A673 (cell line): ENCODE measurements around the gene EFCAB5. TPM values are rescaled to one million over a fixed set of nuclear protein-coding genes. Genes with fewer than 3 reads are reported as not detected.
"Not testable (repeated sequence)": the region's sequence is repeated elsewhere in the genome, so short reads cannot be mapped to it uniquely, and the experiment has no call there.

Experiments used
- BruUV-seq: library from RNA; stranded (reverse); fragments of 400-500 nt; replicated peaks from 2 replicates; lab custom pipeline; 2021; lab: Mats Ljungman, UMichigan
- CTCF ChIA-PET: fragments of 300-600 bp; sonication (Branson Sonifier 250); formaldehyde crosslinking; loops from one replicate; lab custom pipeline; 2022; ENCODE audit warnings: antibody characterized with exemption; lab: Charles Lee
- POLR2A ChIA-PET: fragments of 300-600 bp; sonication (Branson Sonifier 250); formaldehyde crosslinking; loops from one replicate; lab custom pipeline; 2022; ENCODE audit warnings: antibody characterized with exemption; ENCODE audit not compliant: low non-redundant PET; lab: Charles Lee
- DNase-seq: peaks from one replicate; pipeline ENCODE4 v3.0.0-alpha.2; 2015; ENCODE audit warnings: low spot score
- H3K27ac ChIP-seq: fragments of 200-600 bp; sonication (generic); 2 replicates; pipeline ENCODE4 v1.5.1; 2016; ENCODE audit warnings: mixed run types, low read depth, mild to moderate bottlenecking, mixed read lengths, antibody characterized with exemption, low read length; ENCODE audit not compliant: poor library complexity, severe bottlenecking
- H3K27me3 ChIP-seq: fragments of 200-600 bp; sonication (generic); replicated peaks from 2 replicates; pipeline ENCODE4 v1.6.1; 2017; ENCODE audit warnings: mixed run types, low read depth, mild to moderate bottlenecking, mixed read lengths, antibody characterized with exemption, low read length; ENCODE audit not compliant: insufficient read depth, poor library complexity
- H3K36me3 ChIP-seq: fragments of 200-600 bp; sonication (generic); 2 replicates; pipeline ENCODE4 v1.6.1; 2016; ENCODE audit warnings: mixed run types, mild to moderate bottlenecking, mixed read lengths, antibody characterized with exemption, low read length; ENCODE audit not compliant: insufficient read depth, poor library complexity, severe bottlenecking
- H3K4me1 ChIP-seq: fragments of 200-600 bp; sonication (generic); 2 replicates; pipeline ENCODE4 v1.6.1; 2017; ENCODE audit warnings: mixed run types, mild to moderate bottlenecking, mixed read lengths, antibody characterized with exemption, low read length; ENCODE audit not compliant: insufficient read depth, poor library complexity, severe bottlenecking
- H3K4me3 ChIP-seq: fragments of 200-600 bp; sonication (generic); 2 replicates; pipeline ENCODE4 v1.5.1; 2016; ENCODE audit warnings: low read depth, mixed run types, mild to moderate bottlenecking, mixed read lengths, low read length; ENCODE audit not compliant: poor library complexity, severe bottlenecking
- H3K9me3 ChIP-seq: fragments of 200-600 bp; sonication (generic); 2 replicates; pipeline ENCODE4 v1.6.1; 2016; ENCODE audit warnings: mixed run types, low read depth, mild to moderate bottlenecking, mixed read lengths, antibody characterized with exemption, low read length; ENCODE audit not compliant: poor library complexity, severe bottlenecking
- EZH2 ChIP-seq: fragments of 200-600 bp; sonication (generic); IDR thresholded peaks from 2 replicates; pipeline ENCODE4 v1.6.1; 2017; ENCODE audit warnings: borderline replicate concordance, low read depth, mild to moderate bottlenecking, mixed read lengths, antibody characterized with exemption, low read length; ENCODE audit not compliant: poor library complexity, severe bottlenecking
- intact Hi-C: fragments of 100-400 bp; cut with micrococcal nuclease; formaldehyde crosslinking; loops from one replicate; pipeline ENCODE4 v1.10.0; 2022; ENCODE audit not compliant: unreplicated experiment
- total RNA-seq: library from RNA; stranded (reverse); gene quantifications from 2 replicates; pipeline ENCODE4 v1.2.3, GENCODE V29; 2021
- TF ChIP-seq, protein P1 (sequence below): fragments of 300-800, 200-600 bp; sonication (generic); conservative IDR thresholded peaks from 2 replicates; pipeline ENCODE4 v1.5.1; 2017; ENCODE audit warnings: low read depth, mild to moderate bottlenecking, antibody characterized with exemption, low read length, moderate library complexity, mixed read lengths

EFCAB5 gene
- total RNA-seq, 1 experiment from 2014 or later, result 2.8 TPM

- Histone ChIP-seq H3K9me3 (no peaks in the 10 kb centered on the region), H3K27ac (no peak overlapping the region), H3K27me3 (no peaks in the 10 kb centered on the region), H3K4me3 (no peak overlapping the region), H3K36me3 (no peaks in the 10 kb centered on the region), H3K4me1 (no peaks in the 10 kb centered on the region)
- no TSS peak for BruUV-seq
- no peak for DNase-seq
- POLR2A ChIA-PET, result no interaction called here
- intact Hi-C loops, result no loop called here
- TF ChIP-seq, protein P1, sequence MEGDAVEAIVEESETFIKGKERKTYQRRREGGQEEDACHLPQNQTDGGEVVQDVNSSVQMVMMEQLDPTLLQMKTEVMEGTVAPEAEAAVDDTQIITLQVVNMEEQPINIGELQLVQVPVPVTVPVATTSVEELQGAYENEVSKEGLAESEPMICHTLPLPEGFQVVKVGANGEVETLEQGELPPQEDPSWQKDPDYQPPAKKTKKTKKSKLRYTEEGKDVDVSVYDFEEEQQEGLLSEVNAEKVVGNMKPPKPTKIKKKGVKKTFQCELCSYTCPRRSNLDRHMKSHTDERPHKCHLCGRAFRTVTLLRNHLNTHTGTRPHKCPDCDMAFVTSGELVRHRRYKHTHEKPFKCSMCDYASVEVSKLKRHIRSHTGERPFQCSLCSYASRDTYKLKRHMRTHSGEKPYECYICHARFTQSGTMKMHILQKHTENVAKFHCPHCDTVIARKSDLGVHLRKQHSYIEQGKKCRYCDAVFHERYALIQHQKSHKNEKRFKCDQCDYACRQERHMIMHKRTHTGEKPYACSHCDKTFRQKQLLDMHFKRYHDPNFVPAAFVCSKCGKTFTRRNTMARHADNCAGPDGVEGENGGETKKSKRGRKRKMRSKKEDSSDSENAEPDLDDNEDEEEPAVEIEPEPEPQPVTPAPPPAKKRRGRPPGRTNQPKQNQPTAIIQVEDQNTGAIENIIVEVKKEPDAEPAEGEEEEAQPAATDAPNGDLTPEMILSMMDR, result no peak
- no peak for TF ChIP-seq EZH2
- CTCF ChIA-PET, result no interaction called here
These were observed 141.3 kb downstream of the EFCAB5 start for GRCh38 chr17:30082773-30083172.

- Histone ChIP-seq H3K27me3 (no peaks in the 10 kb centered on the region), H3K36me3 (no peaks in the 10 kb centered on the region), H3K9me3 (no peaks in the 10 kb centered on the region), H3K4me3 (no peak overlapping the region), H3K27ac (no peak overlapping the region), H3K4me1 (peaks cover 7% of the 10 kb centered on the region)
- no peak for DNase-seq
- BruUV-seq, result no TSS peak
- ChIA-PET CTCF (no interaction called here), POLR2A (no interaction called here)
- intact Hi-C loops, result no loop called here
- no peak for TF ChIP-seq EZH2
- TF ChIP-seq, protein P1, result no peak
These were observed 143.4 kb downstream of the EFCAB5 start for GRCh38 chr17:30084788-30085187.

- no peak for TF ChIP-seq EZH2
- TF ChIP-seq, protein P1, result no peak
- Histone ChIP-seq H3K27ac (no peak overlapping the region), H3K9me3 (no peaks in the 10 kb centered on the region), H3K4me1 (peaks cover 28% of the 10 kb centered on the region), H3K27me3 (no peaks in the 10 kb centered on the region), H3K36me3 (no peaks in the 10 kb centered on the region), H3K4me3 (no peak overlapping the region)
- ChIA-PET POLR2A (no interaction called here), CTCF (no interaction called here)
- BruUV-seq, result no TSS peak
- intact Hi-C loops, result no loop called here
- no peak for DNase-seq
These were observed 145.5 kb downstream of the EFCAB5 start for GRCh38 chr17:30086896-30087295.

DNA sequence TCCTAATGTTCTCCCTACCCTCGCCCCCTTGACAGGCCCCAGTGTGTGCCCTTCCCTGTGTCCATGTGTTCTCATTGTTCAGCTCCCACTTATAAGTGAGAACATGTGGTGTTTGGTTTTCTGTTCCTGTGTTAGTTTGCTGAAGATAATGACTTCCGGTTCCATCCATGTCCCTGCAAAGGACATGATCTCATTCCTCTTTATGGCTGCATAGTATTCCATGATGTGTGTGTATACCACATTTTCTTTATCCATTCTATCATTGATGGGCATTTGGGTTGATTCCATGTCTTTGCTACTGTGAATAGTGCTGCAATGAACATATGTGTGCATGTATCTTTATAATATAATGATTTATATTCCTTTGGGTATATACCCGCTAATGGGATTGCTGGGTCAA is 146.0 kb downstream of the EFCAB5 start:
- POLR2A ChIA-PET, H3K27ac ChIP-seq, CTCF ChIA-PET, intact Hi-C loops, H3K4me3 ChIP-seq, H3K9me3 ChIP-seq, DNase-seq, BruUV-seq, H3K36me3 ChIP-seq, H3K27me3 ChIP-seq: not testable (repeated sequence)
- H3K4me1 ChIP-seq, result peaks cover 33% of the 10 kb centered on the region
